HG02884 (cell line): ENCODE data around the gene PRADC1.
"Not testable (repeated sequence)": the region's sequence is repeated elsewhere in the genome, so short reads cannot be mapped to it uniquely, and the experiment has no call there.

Experiments used
- ATAC-seq: cut with Tn5 transposase; IDR thresholded peaks from one replicate; pipeline ENCODE4 v1.9.1; 2021; ENCODE audit warnings: mild to moderate bottlenecking, moderate library complexity; ENCODE audit not compliant: unreplicated experiment

PRADC1 gene

GRCh38 chr2:73205611-73206010 is 27.4 kb downstream of the PRADC1 start:
- no peak for ATAC-seq

DNA sequence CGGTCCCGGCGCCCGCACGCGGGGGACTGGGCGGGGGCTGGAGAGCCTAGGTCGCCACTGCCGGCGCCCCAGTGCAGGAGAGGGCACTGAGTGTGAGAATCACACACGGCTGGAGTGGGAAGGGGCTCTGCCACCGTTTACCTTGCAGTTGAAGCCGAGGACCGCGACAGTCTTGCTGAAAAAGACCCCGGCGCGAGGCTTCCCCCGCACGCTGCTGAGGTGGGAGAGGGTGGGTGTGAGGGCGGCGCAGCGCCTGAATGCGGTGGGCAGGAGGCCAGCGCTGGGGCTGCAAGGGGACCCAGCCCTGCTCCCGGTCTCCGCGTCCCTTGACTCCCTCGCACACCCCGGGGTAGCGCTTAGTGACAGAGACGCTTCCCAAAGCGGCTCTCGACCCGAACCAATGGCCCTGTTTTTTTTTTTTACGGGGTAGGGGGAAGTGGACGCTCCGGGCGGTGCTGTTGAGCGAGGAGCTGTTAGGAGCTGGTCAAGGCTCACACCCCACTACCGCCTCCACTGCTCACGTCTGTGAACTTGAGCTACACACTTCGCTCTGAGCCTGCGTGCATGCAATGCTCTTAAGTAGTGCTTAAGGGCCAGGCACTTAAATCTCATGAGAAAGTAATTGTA is 29.9 kb downstream of the PRADC1 start:
- no peak for ATAC-seq

DNA sequence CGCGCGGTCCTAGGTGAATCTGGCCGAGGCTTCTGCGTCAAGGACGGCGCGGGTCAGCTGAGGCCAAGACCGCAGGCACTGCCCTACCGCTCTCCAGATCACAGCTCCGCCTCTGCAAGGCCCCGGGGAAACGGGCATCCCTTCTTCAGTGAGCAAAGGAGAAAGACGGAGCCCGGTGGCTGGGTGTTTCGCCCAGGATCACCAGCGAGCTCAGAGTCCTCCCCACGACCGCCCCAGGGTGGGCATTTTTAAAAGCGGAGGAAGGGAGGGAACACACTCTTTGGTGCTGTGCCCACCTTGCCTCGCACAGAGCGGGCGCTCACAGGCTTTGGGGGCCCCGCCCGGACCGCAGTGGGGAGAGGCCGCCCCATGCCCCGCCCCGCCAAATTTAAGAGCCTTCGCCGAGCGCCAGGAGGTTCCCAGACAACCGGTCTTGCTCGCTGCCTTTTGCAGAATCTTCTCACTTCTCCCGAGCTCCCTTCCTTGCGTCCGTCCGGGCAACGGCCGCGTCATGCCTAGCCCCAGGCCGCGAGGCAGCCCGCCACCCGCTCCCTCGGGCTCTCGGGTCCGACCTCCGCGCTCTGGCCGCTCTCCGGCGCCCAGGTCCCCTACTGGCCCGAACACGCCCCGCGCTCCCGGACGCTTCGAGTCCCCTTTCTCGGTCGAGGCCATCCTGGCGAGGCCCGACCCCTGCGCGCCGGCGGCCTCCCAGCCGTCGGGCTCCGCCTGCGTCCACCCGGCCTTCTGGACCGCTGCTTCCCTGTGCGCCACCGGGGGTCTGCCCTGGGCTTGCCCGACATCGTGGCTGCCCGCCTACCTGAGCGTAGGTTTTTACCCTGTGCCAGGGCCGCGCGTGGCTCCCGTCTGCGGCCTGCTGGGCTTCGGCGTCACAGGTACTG is 30.6 kb downstream of the PRADC1 start, which contains the start of gene NOTO:
Gene NOTO, plus strand, starts transcription at position 419 of the 899 bp plus-strand sequence. Its CDS starts 93 bp downstream, at position 512.
- no peak for ATAC-seq

GRCh38 chr2:73200281-73200680 is 32.8 kb downstream of the PRADC1 start:
- ATAC-seq = not testable (repeated sequence)

DNA sequence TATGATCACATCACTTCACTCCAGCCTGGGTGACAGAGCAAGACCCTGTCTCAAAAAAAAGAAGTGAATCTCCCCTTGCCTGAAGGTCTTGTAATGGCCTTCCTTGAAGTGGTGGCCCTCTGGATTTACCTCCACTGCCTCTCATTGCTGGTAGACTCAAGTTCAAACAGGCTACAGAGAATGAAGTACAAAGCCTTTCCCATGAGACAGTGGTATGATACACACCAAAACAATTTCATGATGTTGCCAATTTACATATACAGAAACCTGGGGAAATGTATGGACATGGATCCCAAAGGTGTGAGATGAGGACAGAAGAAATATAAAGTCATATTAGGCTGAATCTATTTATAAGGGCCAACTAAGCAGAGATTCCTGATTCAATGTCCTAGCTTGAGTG is 35.5 kb downstream of the PRADC1 start:
- ATAC-seq = no peak

DNA sequence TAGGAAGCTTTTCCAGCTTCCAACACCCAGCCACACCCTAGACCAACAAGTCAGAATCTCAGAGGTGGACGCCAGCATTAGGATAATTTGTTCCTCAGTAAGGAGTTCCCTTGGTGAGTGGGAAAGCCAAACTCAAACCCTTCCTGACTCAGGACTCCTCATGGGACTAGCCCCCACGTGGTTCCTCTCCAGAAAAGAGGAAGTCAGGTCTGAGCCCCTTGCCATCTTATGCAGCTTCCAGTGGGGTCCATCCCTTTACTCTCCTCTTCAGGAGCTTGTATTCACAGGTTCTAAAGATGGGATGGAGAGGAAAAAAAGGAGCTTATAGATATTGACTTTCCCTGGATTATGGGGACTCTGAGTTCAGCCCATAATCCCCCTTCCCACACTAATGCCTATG is 45.5 kb downstream of the PRADC1 start:
- ATAC-seq = no peak

GRCh38 chr2:73185965-73186364 is 47.1 kb downstream of the PRADC1 start:
- ATAC-seq = no peak
